ENCODE measurements around the gene OOSP3.

GRCh38 chr11:59845399-59845798 lies 33.2 kb upstream of the OOSP3 start, which contains the start of gene CBLIF:
- TF ChIP-seq CTCF (IDR thresholded peaks at IDR 0.05; ENCODE audit: low read length) (no peak), EZH2 (IDR thresholded peaks at IDR 0.05; ENCODE audit: borderline replicate concordance, low read length) (no peak)

Data from OCI-LY1 (cell line).